Activated naive CD4-positive, alpha-beta T cell treated with anti-CD3 and anti-CD28 coated beads, Interleukin-2, amount 10 ng/mL, durations not matched to agents 5 hours and 36 hours (primary cell): ENCODE results near the gene SERINC1. TPM values are rescaled to one million over a fixed set of nuclear protein-coding genes. Genes with fewer than 3 reads are reported as not detected.

Source experiments
- total RNA-seq, 2 experiments: library from RNA; stranded (reverse); gene quantifications; one replicate each; pipeline ENCODE4 v1.2.3, GENCODE V29; 2021

The SERINC1 gene
- total RNA-seq: 10 to 100 TPM; 68.5 to 71.4 TPM

DNA sequence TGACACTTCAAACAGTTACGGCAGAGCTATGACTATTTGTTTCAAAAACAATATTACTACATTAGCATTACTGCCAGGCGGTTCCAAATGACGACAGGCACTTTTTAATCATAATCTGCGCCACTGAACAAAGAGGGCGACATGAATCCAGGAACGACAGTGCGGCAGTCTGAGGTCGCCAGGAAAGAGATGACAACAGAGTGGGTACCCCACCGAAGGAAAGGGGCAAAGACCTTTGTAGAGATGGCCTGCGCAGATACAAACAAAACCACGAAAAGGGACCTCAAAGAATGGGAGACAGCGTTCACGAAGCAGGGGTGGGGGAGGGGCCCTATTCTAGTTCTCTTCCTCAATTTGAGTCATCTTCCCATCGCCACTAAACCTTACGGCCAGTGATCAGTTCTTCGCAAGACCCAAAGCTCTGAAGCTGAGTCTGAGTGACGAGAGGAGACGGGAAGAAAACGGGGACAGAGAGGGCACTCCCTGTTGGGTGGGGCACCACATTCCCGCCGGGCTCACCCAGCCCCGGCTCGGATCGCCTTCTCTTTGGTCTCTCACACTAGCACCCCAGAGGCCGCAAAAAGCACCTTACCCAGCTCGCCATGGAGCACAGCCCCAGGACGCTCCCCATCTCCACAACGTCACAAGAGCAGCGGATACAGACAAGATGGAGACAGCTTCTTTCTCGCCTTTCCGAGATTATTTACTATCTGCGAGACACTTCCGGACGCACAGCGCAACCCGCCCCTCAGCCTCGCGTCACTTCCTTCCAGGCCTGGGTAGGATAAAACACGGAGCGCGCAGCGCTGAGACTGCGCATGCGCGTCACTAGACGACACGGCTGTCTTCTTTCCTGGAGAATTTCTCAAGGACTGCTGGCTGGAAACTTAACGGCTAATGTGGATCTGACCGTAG lies at the start of gene SERINC1:
Gene SERINC1, minus strand, starts transcription at position 701 of the 915 bp plus-strand sequence. Its CDS starts 70 bp downstream, at position 631.

GRCh38 chr6:122399348-122400120 lies 72.1 kb downstream of the SERINC1 start, which contains the start of gene HSF2:
HSF2 (plus strand) TSS chr6:122399652; CDS start chr6:122399738, 86 bp downstream.

Other genes with a start within 250 kb of the SERINC1 start
- gene HSF2, start 72.2 kb downstream of the SERINC1 start, total RNA-seq: 10 to 100 TPM; 13.2 to 13.8 TPM
- under 1 TPM; 0.19 to 0.28 TPM for gene PKIB, start 138.6 kb upstream of the SERINC1 start, total RNA-seq